GM19455 (cell line): ENCODE results near the gene ANKS1B.
"Not testable (repeated sequence)": the region's sequence is repeated elsewhere in the genome, so short reads cannot be mapped to it uniquely, and the experiment has no call there.

ENCODE experiments used
- ATAC-seq: cut with Tn5 transposase; IDR thresholded peaks from one replicate; pipeline ENCODE4 v1.9.1; 2021; ENCODE audit not compliant: unreplicated experiment

ANKS1B gene

GRCh38 chr12:99388671-99389195, 596.0 kb downstream of the ANKS1B start:
- no peak for ATAC-seq

GRCh38 chr12:99387661-99388060, 597.1 kb downstream of the ANKS1B start:
- no peak for ATAC-seq

DNA sequence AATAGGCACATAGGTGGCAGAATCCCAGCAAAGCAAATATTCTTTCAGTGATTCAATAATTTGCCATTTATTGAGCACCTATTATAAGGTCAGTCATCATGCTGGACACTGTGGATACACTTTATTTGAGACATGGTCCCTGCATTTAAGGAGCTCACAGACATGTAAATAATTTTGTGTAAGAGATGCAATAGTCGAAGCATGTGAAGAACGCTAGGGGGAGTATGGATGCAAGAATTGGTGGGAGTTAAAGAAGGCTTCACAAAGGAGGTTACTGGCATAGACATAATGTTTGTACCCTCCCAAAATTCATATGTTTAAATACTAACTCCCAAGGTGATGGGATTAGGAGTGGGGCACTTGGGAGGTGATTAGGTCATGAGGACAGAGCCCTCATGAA, 597.8 kb downstream of the ANKS1B start:
- ATAC-seq: no peak

DNA sequence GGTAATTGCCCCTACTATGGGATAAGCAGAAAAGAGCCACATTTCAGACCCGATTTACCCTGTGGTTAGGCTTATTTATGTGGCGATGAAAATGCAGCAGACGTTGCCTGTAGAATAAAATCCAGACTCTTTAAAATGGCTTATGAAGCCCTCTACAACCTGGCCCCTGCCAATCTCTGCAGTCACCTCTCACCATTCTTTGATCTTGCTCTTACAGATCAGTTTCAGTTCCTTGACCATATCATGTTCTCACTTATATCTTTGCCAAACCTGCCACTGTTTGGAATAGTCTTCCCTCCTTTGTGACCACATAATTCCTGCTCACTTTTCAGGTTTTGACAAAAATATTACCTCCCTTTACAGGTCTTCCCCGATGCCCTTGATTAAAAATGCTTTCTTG, 601.5 kb downstream of the ANKS1B start:
- ATAC-seq: no peak

GRCh38 chr12:99381992-99382391, 602.7 kb downstream of the ANKS1B start:
- peak; percentile 76 for ATAC-seq

DNA sequence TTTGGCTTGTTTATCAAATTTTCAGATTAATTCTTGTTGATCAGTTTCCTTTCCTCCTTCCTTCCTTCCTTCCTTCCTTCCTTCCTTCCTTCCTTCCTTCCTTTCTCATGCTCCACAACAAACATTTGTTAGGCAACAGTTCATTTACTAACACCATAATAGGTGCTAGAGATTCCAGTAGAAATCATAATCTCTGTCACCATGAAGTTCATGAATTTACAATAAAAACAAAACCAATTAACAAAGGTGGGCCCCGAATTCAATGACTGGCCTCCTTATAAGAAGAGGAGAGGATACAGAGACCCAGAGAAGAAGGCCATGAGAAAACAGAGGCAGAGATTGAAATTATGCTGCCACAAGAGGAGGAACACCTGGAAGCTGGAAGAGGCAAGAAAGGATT, 604.0 kb downstream of the ANKS1B start:
- ATAC-seq: no peak

DNA sequence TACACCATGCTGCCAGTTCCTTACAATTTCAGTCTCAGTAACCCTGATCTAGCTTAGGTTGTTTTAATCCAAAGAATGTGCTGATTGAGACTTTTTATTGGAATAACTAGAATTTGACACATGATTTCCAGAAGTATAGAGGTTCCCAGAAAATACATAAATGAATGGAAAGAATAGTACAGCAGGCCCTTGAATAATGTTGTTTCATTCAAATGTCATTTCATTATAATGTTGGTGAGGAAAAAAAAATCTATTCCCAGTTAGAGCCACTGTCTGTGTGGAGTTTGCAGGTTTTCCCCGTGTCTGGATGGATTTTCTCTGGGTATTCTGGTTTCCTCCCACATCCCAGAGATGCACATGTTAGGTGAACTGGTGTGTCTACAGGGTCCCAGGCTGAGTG, 610.7 kb downstream of the ANKS1B start:
- no peak for ATAC-seq

GRCh38 chr12:99372257-99372920, 612.3 kb downstream of the ANKS1B start:
- no peak for ATAC-seq

- ATAC-seq: no peak
Observed at GRCh38 chr12:99370421-99371138, 614.2 kb downstream of the ANKS1B start.

- no peak for ATAC-seq
Observed at GRCh38 chr12:99367181-99367580, 617.6 kb downstream of the ANKS1B start.

DNA sequence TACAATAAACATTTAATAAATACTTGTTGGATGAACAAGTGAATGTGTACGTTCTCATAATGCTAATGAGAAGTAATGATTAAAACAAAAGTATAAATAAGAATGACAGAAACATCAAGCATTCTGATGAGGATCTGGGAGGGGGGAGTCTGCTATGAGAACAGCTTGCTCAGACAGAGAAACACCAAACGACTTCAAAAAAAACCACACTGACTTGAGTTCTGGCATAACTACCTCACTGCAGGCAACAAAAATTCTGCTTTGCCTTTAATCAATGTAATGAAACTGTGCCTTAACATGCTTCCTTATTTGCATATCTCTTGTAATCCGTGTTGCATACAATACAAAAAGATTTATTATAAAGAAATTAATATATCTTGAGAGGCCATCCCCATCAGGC, 632.5 kb downstream of the ANKS1B start:
- ATAC-seq: no peak

DNA sequence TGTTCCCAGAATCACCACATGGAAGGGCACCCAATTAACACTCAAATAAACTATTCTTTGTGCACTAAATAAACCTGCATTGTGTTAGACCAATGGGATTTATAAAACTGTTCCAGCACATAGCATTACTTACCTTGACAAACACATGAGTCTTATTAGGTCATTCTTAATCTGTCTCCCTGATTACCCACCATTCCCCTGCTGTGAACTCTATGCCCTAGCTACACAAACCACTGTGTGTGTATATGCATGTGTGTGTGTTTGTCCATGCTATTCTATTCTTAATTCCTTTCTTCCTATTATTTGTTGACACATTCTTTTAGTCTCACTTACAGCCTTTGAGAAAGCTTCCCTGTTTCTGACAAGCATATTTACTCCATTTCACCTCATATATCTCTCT, 640.8 kb downstream of the ANKS1B start:
- ATAC-seq: no peak

- no peak for ATAC-seq
Observed at GRCh38 chr12:99339663-99340062, 645.1 kb downstream of the ANKS1B start.

GRCh38 chr12:99334285-99335056, 650.3 kb downstream of the ANKS1B start:
- ATAC-seq: no peak

- peak; percentile 51 for ATAC-seq
Observed at GRCh38 chr12:99332936-99333591, 651.7 kb downstream of the ANKS1B start.

- ATAC-seq: no peak
Observed at GRCh38 chr12:99330216-99330615, 654.5 kb downstream of the ANKS1B start.

DNA sequence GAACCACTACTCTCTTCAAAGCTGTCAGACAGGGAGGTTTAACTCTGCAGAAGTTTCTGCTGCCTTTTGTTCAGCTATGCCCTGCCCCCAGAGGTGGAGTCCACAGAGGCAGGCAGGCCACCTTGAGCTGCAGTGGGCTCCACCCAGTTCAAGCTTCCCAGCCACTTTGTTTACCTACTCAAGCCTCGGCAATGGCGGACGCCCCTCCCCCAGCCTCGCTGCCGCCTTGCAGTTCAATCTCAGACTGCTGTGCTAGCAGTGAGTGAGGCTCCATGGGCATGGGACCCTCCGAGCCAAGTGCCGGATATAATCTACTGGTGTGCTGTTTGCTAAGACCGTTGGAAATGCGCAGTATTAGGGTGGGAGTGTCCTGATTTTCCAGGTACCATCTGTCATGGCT, 663.5 kb downstream of the ANKS1B start:
- ATAC-seq: not testable (repeated sequence)

DNA sequence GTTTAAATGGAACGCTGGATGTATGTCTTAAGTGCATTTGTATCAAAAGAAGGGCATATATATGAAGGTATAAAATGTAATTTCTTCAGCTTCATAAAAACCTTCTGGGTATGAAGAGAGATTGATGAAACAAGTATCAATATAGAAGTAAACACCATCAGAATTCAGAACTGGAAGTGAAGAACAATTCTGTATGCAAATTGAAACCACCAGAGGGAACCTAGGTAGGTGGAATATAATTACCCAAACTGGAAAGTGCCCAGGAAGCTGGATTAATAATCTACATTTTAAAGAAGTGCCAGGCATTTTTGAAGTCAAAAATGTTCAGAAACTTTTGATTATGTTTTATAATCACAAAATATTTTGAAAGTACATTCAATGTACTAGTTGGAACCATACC, 673.4 kb downstream of the ANKS1B start:
- ATAC-seq: no peak

DNA sequence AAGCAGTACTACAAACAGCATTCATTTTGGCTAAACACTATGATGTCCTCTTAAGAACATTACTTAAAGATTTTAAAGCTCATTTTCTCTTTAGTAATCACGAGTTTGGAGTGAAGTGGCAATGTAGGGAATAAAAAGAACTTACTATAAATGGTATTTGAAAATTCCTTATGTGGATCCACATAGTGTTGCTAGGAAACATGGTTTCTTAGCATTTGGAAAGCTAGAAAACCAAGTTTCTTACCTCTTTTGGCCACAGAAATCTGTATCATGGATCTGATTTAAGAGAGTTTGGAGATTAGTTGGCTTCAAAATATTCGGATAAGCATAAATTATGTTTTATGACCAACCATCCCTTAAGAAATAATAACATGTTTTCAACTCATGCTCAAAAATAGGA, 674.9 kb downstream of the ANKS1B start:
- ATAC-seq: no peak

DNA sequence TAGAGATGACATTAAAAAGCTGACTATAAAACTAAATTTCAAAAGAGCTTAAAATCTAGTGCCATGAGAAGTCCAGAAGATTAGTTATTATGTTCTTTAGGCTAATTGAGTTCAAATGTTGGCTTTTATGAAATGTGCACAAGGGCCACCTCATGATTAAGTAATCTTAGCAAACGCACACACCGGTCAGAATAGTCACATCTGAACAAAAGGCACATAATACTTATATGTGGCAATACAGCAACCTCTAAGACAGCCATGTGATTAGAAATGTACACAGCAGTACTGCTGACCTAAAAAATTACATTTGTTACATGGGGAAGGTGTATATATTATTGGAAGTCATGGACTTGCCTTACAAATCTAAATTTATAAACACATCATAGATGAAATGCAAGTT, 681.9 kb downstream of the ANKS1B start:
- no peak for ATAC-seq

GRCh38 chr12:99287136-99287535, 697.6 kb downstream of the ANKS1B start:
- no peak for ATAC-seq
